Heart left ventricle (tissue), 13 donors: ENCODE measurements around the gene MGAT4A.

ENCODE experiments used
- CTCF ChIP-seq, 12 donors: fragments of 200-600 bp; sonication (generic) in 4 of 12; IDR thresholded peaks; one replicate each; pipeline versions ENCODE4 v1.5.0 to v1.8.0; 2018 to 2022; ENCODE audit warnings: antibody characterized with exemption in 12 of 12, mild to moderate bottlenecking in 5 of 12
- POLR2A ChIP-seq, 2 donors: fragments of 450-650 bp; IDR thresholded peaks; one replicate each; pipeline ENCODE4 v1.6.1; 2017; ENCODE audit warnings: antibody characterized with exemption in 2 of 2, mild to moderate bottlenecking in 2 of 2, moderate library complexity in 2 of 2
- donor health status: ischemic (EF 13 %, LVEDD 7.1; RV severe dilation, severe dysfunction).
- donor health status: DM: no; HTN: yes; CAD: no.
- donor health status: DM: no; HTN: no; CAD: no.
- donor health status: ischemic (EF 25% LVEDD 6.9; RV normal size, moderate dysfunction).
- donor health status: ischemic (EF 25% LVEDD 5.7; RV mildly dilated, moderate dysfunction).
- donor health status: ischemic (EF 35%, LVEDD 5.7; RV mildly dilated, moderate dysfunction).
- donor health status: nonischemic (EF 11% LVEDD 7.7; RV severe dilation, severe dysfunction).
- donor health status: DM: yes; HTN: yes; CAD: no.
- donor health status: PGD.
- donor health status: ischemic (EF 29% LVEDD 5.4; RV normal size, mild dysfunction).
- donor health status: nonischemic (EF 23%, LVEDD 6.1; RV moderate dilation, normal function).

- no peak for TF ChIP-seq CTCF (IDR thresholded peaks at IDR 0.05)
- no peak for TF ChIP-seq POLR2A (IDR thresholded peaks at IDR 0.05)
Observed at GRCh38 chr2:98710734-98711133, 20.2 kb downstream of the MGAT4A start.
